Stimulated activated CD4-positive, alpha-beta T cell treated with anti-CD3 and anti-CD28 coated beads, Interleukin-12 subunit alpha, Interleukin-12 subunit beta, amount 100 ng/mL, for 48 hours (primary cell): ENCODE data around the gene AGRN.

Source experiments
- DNase-seq, 3 donors: peaks; one replicate each; pipeline ENCODE4 v3.0.0-alpha.2; 2020; ENCODE audit warnings: low read depth in 2 of 3, low spot score in 1 of 3

Gene AGRN

DNA sequence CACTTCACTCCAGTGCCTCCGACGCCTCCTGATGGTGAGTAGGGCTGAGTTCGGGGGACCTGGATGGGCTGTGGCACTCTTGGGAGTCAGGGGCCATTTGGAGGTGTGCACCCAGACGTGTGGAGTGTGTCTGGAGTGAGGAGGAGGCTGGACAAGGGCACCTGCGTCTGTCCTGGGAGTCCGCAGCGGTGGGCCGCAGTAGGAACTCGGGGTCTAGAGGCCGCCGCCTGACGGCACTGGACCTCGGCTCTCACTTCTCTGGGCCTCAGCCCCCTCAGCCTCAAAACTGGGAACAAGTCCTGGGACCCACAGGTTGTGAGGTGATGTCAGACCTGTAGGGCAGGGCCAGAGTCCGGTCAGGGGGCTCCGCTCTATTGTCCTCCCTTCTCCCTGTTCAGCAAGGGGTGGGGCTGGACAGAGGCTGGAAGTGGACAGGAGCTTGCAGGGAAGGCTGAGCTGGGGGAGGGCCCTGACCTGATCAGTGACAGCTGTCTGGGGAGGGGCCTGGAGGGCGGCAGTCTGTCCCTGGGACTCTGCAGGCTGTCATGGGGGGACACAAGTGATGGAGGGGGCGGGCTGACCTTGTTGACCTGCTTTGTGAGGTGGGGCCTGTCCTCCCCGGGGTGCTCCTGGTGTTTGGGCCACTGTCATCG lies 15.5 kb downstream of the AGRN start:
- DNase-seq = no peak

DNA sequence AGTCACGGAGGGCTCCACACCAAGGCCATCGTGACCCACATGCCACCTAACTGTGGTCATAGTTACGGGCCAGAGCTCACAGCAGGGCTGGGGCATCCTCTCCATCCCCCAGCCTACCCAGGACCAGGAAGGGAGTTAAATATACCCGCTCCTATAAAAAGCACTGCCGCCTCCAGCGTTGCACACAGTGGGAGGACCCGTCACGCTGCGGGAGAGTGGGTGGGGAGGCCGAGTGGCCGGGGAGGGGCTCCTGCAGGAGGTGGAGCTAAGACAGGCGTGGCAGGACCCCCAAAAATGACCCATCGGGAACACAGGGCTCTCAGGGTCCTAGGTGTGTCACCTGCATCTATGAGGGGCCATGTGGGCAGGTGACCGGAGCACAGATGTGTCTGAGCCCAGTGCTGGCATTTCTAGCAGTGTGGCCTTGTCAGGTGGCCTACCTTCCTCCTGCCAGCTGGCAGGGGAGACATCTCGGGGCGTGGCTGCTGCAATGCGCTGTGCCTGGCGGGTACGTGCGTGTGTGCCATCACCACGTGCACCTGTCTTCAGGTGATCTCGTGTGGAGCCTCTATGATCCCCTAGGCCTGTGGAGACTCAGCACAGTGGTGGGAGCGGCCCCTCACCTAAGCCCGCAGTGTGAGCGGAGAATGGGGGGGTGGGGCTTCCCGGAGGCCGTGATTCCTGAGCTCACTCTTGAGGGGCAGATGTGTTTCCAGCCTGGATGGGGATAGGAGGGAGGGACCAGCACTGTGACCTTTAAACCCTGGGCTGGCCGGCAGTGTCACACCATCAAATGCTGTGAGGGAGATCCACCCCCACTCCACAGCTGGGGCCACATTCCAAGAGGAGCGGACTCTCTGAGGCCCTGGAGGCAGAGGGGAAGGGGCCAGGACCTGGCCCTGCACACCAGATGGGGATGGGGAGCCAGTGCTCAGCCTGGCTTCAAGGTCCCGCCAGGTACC lies 17.7 kb downstream of the AGRN start:
- no peak for DNase-seq

DNA sequence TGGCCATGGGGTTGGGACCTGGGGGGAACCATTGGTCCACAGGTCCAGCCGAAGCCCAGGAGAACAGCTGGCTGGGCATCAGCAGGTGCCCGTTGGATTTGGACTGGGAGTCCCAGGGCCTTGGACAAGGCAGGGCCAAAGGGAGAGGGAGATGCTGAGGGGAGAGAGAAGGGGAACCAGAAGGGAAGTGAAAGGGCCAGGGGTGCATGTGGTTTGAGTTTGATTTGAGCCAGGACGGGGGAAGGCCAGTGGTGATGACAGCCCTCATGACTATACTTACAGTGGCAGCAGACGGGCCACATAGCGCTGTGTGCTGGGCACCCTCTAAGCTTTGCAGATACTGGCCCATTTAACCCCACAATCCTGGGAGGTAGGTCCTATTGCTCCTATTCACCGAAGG lies 18.8 kb downstream of the AGRN start:
- no peak for DNase-seq

DNA sequence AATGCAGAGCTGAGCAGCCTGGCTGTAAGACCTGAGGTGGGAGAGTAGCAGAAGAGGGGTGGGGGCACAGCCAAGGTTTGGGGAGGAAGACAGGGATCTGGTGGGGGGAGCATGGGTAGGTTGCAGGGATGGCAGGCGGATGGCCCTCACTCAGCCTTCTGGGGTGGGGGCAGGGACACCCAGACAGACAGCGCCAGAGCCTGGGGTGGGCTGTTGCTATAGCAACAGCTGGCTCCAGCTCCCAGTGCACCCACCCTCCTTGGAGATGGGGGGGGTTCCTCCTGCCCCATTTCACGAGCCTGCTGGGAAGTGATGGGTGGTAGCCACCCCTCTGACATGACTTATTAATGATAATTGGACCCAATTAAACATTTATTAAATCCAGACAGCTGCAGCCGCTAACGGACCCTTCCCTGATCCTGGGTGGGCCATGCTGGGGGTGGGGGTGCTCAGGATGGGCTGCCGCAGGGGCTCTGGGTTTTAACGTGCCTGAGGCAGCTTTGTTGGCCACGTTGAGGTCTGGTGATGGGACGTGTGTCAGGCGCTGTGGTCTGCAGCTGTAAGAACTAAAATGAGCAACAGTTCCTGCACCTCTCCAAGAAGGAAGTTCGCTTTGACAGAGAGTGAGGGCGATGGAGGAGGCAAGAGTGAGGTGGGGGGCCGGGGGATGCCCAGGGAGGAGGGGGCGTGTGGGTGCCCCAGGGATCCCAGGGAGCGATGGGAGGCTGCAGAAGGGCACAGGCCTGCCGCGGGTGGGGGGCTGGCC lies 19.4 kb downstream of the AGRN start:
- no peak for DNase-seq

DNA sequence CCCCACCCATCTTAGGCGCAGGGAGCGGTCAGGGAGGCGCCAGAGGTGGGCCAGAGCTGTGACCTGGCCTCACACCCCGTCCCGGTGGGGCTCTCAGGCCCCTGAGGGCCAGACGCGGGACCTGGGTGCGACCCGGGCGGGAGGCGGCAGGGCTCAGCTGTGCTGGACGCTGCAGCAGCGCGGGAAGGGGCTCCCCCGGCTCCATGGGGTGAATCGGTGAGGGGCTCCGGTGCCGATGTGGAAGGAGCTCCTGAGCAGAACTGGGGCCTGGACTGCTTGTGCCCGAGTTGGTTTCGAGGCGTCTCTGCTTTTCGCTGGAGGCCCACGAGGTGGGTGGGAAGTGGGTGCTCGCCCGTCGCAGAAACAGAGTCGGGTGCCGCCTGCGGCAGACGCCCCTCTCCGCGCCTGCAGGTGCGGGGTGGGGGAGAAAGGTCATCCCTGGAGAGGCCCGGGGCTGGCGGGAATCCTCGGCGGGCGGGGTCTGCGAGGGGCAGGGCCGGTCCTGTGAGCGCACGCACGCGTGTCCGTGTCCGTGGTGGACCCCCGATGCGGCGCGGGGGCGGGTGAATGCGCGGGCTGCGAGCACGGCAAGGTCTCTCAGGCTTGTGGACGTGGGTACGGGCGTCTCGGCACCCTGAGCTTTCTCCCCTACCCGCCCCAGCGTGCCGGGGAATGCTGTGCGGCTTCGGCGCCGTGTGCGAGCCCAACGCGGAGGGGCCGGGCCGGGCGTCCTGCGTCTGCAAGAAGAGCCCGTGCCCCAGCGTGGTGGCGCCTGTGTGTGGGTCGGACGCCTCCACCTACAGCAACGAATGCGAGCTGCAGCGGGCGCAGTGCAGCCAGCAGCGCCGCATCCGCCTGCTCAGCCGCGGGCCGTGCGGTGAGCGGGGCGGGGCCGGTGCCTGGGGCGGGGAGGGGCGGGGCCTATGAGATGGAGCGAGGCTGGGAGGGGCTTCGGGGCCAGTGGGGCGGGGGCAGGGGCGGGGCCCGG lies 20.4 kb downstream of the AGRN start:
- peak; percentile 57 to 72 (median 57) for DNase-seq

DNA sequence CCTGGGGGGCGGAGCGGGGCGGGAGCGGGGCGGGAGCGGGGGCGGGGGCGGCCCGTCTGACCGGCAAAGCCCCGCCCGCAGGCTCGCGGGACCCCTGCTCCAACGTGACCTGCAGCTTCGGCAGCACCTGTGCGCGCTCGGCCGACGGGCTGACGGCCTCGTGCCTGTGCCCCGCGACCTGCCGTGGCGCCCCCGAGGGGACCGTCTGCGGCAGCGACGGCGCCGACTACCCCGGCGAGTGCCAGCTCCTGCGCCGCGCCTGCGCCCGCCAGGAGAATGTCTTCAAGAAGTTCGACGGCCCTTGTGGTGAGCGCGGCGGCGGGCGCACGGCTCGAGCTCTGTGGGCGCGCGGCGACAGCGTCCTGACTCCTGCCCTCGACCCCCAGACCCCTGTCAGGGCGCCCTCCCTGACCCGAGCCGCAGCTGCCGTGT lies 21.2 kb downstream of the AGRN start:
- no peak for DNase-seq

DNA sequence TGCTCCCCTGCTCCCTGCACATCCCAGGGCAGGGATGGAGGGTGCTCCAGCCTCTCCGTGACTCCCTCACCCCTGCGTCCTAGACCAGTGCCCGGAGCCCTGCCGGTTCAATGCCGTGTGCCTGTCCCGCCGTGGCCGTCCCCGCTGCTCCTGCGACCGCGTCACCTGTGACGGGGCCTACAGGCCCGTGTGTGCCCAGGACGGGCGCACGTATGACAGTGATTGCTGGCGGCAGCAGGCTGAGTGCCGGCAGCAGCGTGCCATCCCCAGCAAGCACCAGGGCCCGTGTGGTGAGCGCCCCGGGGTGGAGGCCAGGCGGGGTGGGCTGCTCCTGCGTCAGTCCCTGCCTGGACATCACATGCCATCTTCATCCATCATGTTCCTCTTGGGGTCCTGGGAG lies 22.0 kb downstream of the AGRN start:
- no peak for DNase-seq

DNA sequence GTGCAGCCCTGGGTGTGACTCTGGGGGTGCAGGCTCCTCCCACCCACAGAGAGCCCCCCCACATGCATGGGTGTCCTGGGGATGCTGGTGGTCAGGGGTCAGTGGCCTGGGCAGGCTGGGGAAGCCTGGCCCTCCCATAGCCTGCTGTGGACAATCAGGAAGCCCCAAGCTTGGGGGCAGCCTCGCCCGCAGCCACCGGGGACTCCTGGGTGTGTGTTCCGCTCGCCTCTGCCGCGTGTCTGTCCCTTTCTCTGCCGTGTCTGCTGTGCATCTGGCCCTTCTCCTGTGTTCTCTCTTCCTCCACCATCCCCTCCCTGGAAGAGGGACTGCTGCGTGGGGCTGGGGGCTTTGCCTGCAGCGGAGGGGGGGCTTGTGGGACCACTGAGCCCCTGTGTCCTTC lies 22.9 kb downstream of the AGRN start:
- no peak for DNase-seq

DNA sequence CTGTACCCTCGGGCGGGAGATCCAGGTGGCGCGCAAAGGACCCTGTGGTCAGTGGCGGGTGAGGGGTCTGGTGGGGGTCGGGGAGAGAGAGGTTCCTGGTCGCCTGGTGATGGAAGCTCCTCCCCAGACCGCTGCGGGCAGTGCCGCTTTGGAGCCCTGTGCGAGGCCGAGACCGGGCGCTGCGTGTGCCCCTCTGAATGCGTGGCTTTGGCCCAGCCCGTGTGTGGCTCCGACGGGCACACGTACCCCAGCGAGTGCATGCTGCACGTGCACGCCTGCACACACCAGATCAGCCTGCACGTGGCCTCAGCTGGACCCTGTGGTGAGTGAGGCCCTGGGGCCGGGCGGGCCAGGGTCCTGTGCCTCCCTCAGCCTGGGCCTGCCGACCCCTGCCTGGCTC lies 23.5 kb downstream of the AGRN start:
- no peak for DNase-seq

DNA sequence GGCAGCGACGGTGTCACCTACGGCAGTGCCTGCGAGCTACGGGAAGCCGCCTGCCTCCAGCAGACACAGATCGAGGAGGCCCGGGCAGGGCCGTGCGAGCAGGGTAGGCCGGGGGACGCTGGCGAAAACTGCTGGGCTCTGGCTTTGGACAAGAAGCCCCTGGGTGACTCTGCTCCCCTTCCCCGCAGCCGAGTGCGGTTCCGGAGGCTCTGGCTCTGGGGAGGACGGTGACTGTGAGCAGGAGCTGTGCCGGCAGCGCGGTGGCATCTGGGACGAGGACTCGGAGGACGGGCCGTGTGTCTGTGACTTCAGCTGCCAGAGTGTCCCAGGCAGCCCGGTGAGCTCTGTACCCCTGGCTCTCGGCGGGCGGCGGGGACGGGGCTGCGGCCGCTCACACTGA lies 24.0 kb downstream of the AGRN start:
- DNase-seq = no peak

DNA sequence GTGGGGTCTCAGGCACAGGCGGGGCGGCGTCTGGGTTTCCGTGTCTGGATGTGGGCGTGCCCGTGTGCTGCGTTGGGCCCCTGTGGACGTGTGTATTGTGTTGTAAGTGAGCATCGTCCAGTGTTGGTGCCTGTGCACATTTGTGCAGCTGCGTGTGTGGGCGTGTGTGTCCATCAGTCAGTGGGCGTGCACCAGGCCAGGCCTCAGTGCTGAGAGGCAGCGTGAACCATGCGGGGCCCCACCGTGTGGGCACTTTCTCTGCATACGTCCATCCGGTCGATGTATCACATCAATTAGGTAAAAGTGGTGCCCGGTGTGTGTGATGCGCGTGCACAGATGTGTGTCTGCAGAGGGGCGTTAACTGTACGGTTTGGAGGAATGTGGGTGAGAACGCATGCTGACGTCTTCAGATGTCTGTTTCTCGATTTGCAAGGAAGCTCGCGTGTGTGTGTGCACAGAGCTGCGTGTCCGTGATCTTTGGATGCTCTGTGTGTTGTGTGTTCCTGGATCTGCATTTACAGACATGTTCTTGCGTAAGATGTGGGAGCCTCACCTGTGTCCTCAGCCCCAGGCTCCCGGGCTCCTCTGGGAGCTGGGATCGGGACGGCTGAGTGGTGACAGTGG lies 24.6 kb downstream of the AGRN start:
- no peak for DNase-seq

DNA sequence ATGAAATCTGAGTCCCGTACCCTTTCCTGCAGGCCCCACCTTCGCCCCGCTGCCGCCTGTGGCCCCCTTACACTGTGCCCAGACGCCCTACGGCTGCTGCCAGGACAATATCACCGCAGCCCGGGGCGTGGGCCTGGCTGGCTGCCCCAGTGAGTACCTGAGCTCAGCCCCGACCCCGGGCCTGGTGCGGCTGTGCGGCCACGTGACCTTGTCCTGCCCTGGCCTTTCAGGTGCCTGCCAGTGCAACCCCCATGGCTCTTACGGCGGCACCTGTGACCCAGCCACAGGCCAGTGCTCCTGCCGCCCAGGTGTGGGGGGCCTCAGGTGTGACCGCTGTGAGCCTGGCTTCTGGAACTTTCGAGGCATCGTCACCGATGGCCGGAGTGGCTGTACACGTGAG lies 25.2 kb downstream of the AGRN start:
- no peak for DNase-seq

DNA sequence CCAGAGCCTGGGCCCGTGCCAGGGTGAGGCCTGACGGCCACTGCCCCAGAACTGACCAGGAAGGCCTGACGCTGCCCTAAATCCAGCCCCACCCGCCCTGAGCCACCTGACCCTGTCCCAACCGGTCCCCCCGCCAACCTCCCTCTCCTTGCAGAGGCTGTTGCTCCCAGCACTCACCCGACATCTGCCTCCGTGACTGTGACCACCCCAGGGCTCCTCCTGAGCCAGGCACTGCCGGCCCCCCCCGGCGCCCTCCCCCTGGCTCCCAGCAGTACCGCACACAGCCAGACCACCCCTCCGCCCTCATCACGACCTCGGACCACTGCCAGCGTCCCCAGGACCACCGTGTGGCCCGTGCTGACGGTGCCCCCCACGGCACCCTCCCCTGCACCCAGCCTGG lies 26.3 kb downstream of the AGRN start:
- no peak for DNase-seq

DNA sequence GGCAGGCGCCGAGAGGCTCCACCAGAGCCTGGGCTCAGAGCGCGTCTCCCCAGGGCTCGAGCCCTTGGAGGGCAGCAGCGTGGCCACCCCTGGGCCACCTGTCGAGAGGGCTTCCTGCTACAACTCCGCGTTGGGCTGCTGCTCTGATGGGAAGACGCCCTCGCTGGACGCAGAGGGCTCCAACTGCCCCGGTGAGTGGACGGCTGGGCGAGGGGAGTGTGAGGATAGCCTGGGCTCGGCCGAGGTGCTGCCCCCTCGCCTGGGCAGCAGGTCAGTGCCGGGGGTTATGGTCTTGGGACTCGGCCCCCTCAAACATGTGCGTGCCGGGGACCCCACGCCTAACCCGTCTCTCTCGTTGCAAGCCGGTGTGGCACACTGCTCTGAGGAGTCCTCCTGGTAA lies 26.8 kb downstream of the AGRN start:
- no peak for DNase-seq

DNA sequence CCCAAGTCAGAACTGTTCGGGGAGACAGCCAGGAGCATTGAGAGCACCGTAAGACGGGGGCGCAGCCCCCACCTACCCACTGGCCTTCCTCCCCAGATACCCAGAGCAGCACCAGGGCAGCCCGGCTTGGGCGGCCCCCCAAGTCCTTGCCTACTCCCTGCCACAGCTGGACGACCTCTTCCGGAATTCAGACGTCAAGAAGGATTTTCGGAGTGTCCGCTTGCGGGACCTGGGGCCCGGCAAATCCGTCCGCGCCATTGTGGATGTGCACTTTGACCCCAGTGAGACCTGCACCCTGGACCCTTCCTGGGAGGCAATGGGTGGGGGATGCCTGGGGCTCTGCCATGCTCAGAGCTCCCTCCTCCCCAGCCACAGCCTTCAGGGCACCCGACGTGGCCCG lies 27.5 kb downstream of the AGRN start:
- no peak for DNase-seq

DNA sequence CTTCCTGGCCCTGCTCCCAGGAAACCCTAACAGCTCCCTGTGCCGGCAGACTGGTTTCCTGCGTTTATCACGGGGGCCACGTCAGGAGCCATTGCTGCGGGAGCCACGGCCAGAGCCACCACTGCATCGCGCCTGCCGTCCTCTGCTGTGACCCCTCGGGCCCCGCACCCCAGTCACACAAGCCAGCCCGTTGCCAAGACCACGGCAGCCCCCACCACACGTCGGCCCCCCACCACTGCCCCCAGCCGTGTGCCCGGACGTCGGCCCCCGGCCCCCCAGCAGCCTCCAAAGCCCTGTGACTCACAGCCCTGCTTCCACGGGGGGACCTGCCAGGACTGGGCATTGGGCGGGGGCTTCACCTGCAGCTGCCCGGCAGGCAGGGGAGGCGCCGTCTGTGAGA lies 28.0 kb downstream of the AGRN start:
- DNase-seq = no peak

DNA sequence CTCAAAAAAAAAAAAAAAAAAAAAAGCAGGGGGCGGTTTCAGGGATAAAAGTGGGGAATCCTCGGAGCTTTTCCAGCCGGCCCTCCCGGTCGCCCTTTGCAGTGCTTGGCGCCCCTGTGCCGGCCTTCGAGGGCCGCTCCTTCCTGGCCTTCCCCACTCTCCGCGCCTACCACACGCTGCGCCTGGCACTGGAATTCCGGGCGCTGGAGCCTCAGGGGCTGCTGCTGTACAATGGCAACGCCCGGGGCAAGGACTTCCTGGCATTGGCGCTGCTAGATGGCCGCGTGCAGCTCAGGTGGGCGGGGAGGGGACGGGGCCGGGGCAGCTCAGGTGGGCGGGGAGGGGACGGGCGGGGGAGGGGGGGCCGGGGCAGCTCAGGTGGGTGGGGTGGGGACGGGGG lies 28.8 kb downstream of the AGRN start:
- no peak for DNase-seq

DNA sequence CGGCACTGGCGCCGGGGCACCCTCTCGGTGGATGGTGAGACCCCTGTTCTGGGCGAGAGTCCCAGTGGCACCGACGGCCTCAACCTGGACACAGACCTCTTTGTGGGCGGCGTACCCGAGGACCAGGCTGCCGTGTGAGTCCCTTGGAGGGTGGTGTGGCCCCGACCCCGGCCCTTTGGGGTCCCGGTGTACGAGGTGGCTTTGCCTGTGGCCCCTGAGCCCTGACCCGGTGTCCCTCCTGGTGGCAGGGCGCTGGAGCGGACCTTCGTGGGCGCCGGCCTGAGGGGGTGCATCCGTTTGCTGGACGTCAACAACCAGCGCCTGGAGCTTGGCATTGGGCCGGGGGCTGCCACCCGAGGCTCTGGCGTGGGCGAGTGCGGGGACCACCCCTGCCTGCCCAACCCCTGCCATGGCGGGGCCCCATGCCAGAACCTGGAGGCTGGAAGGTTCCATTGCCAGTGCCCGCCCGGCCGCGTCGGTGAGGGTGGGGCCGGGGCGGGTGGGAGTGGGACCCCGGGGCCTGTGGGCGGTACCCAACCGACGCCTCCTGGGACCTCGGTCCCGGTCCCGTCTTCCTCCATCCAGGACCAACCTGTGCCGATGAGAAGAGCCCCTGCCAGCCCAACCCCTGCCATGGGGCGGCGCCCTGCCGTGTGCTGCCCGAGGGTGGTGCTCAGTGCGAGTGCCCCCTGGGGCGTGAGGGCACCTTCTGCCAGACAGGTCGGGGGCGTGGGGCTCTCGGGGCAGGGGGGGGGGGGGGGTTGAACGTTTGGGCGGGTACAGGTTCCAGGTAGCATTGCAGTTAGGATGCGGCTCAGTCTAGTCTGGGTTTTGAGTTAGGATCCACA lies 29.6 kb downstream of the AGRN start:
- no peak for DNase-seq

DNA sequence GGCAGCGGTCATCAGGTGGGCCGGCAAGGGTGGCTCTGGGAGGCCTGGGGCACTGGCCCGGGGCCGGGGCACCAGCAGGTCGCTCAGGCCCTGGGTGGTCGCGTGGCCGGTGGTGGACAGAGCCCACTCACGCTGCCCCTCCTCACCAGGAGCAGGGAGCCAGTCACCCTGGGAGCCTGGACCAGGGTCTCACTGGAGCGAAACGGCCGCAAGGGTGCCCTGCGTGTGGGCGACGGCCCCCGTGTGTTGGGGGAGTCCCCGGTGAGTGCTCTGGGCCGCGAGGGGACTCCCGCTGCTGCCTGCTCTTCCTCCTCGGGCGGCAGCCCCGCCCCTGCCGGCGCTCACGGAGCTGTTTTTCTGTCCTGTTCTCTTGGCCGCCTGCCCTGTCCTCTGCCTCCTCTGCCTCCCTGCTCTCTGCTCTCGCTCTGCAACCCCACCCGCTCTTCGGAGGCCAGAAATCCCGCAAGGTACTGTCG lies 30.7 kb downstream of the AGRN start:
- DNase-seq = no peak
